GM23338 (cell line): ENCODE measurements around the gene TOMM6. TPM values are rescaled to one million over a fixed set of nuclear protein-coding genes. Genes with fewer than 3 reads are reported as not detected.

Experiments
- ATAC-seq: fragments of 200-7000 bp; cut with Tn5 transposase; 3 replicates; pipeline ENCODE4 v1.9.1; 2020
- DNase-seq: peaks from one replicate; pipeline ENCODE4 v3.0.0-alpha.2; 2015; ENCODE audit warnings: low spot score
- H2AFZ ChIP-seq: fragments of 200-600 bp; sonication (generic); 2 replicates; pipeline ENCODE4 v1.8.0; 2016; ENCODE audit warnings: antibody characterized with exemption, mild to moderate bottlenecking, moderate library complexity
- H3F3A ChIP-seq: fragments of 200-600 bp; sonication (generic); replicated peaks from 2 replicates; pipeline ENCODE4 v1.8.0; 2017; ENCODE audit warnings: antibody characterized with exemption, mixed run types, low read depth
- H3K27ac ChIP-seq: fragments of 200-600 bp; sonication (generic); 2 replicates; pipeline ENCODE4 v1.6.1; 2016; ENCODE audit warnings: low read depth
- H3K27me3 ChIP-seq: fragments of 200-600 bp; sonication (generic); 2 replicates; pipeline ENCODE4 v1.8.0; 2016; ENCODE audit warnings: mild to moderate bottlenecking, mixed run types, moderate library complexity; ENCODE audit not compliant: insufficient read depth
- H3K36me3 ChIP-seq: fragments of 200-600 bp; sonication (generic); 2 replicates; pipeline ENCODE4 v1.8.0; 2016; ENCODE audit warnings: mild to moderate bottlenecking; ENCODE audit not compliant: insufficient read depth
- H3K4me1 ChIP-seq: fragments of 200-600 bp; sonication (generic); 2 replicates; pipeline ENCODE4 v1.8.0; 2016; ENCODE audit warnings: mild to moderate bottlenecking, moderate library complexity; ENCODE audit not compliant: insufficient read depth
- H3K4me2 ChIP-seq: fragments of 200-600 bp; sonication (generic); 2 replicates; pipeline ENCODE4 v1.7.1; 2017; ENCODE audit warnings: mixed run types
- H3K4me3 ChIP-seq: fragments of 200-600 bp; sonication (generic); 2 replicates; pipeline ENCODE4 v1.6.1; 2016; ENCODE audit warnings: mixed run types
- H3K79me2 ChIP-seq: fragments of 200-600 bp; sonication (generic); replicated peaks from 2 replicates; pipeline ENCODE4 v1.8.0; 2017; ENCODE audit warnings: mild to moderate bottlenecking; ENCODE audit not compliant: insufficient read depth
- H3K9me2 ChIP-seq: fragments of 200-600 bp; sonication (generic); 2 replicates; pipeline ENCODE4 v1.8.0; 2017; ENCODE audit not compliant: insufficient read depth
- H4K20me1 ChIP-seq: fragments of 200-600 bp; sonication (generic); replicated peaks from 2 replicates; pipeline ENCODE4 v1.8.0; 2017; ENCODE audit warnings: mild to moderate bottlenecking; ENCODE audit not compliant: insufficient read depth
- H3K27ac Mint-ChIP-seq: 2 replicates; pipeline ENCODE4 v1.8.0; 2020; ENCODE audit warnings: inconsistent platforms, mild to moderate bottlenecking, moderate library complexity, mixed read lengths
- H3K27me3 Mint-ChIP-seq: 3 replicates; pipeline ENCODE4 v1.8.0; 2022; ENCODE audit warnings: low read depth, mild to moderate bottlenecking, moderate library complexity, mixed read lengths, inconsistent platforms; ENCODE audit not compliant: insufficient read depth, poor library complexity
- H3K36me3 Mint-ChIP-seq: 3 replicates; pipeline ENCODE4 v1.8.0; 2021; ENCODE audit warnings: low read depth, mild to moderate bottlenecking, inconsistent platforms, moderate library complexity, mixed read lengths
- H3K4me1 Mint-ChIP-seq: 3 replicates; pipeline ENCODE4 v1.8.0; 2020; ENCODE audit warnings: mild to moderate bottlenecking, inconsistent platforms, mixed read lengths
- H3K4me3 Mint-ChIP-seq: 3 replicates; pipeline ENCODE4 v1.8.0; 2021; ENCODE audit warnings: moderate library complexity, mild to moderate bottlenecking, inconsistent platforms, mixed read lengths
- H3K9me3 Mint-ChIP-seq: 3 replicates; pipeline ENCODE4 v1.8.0; 2020; ENCODE audit warnings: moderate library complexity, mild to moderate bottlenecking, inconsistent platforms, mixed read lengths
- CREB1 ChIP-seq: fragments of 250-450 bp; sonication (Bioruptor Pico); IDR thresholded peaks from 2 replicates; pipeline ENCODE4 v1.5.0; 2020; ENCODE audit warnings: low read depth, mild to moderate bottlenecking, moderate library complexity
- EZH2 ChIP-seq: fragments of 200-600 bp; sonication (generic); IDR thresholded peaks from one replicate; pipeline ENCODE4 v1.8.0; 2017; ENCODE audit warnings: antibody characterized with exemption, mild to moderate bottlenecking, low read depth; ENCODE audit not compliant: unreplicated experiment
- JUNB ChIP-seq: IDR thresholded peaks from one replicate; pipeline ENCODE4 v1.6.1; 2016; ENCODE audit warnings: antibody characterized with exemption; ENCODE audit not compliant: unreplicated experiment
- NANOG ChIP-seq: IDR thresholded peaks from 2 replicates; pipeline ENCODE4 v1.6.1; 2016; ENCODE audit warnings: antibody characterized with exemption, borderline replicate concordance
- POLR2AphosphoS5 ChIP-seq: IDR thresholded peaks from 2 replicates; pipeline ENCODE4 v1.6.1; 2016; ENCODE audit warnings: antibody characterized with exemption, low read depth
- ZNF114 ChIP-seq: fragments of 250-450 bp; sonication (Bioruptor Pico); IDR thresholded peaks from 2 replicates; pipeline ENCODE4 v1.5.0; 2020; ENCODE audit warnings: mild to moderate bottlenecking, moderate library complexity
- polyA plus RNA-seq: library from polyadenylated mRNA; unstranded; fragments of >200 nt; fragmentation: Nextera tagmentation; extraction: Ambion mirVana; gene quantifications from 2 replicates; pipeline ENCODE4 v1.2.1, GENCODE V29; 2016
- total RNA-seq: library from RNA; depleted of rRNA; stranded (reverse); fragments of >200 nt; shearing (Covaris generic); gene quantifications from 2 replicates; pipeline ENCODE4 v1.2.3, GENCODE V29; 2014
- TF ChIP-seq, protein P1 (sequence below), 2 experiments: fragments of 200-600 bp in 1 of 2; sonication (generic) in 1 of 2; conservative IDR thresholded peaks; 2 replicates each; pipeline versions ENCODE4 v1.5.1 to v1.6.1; 2016 to 2017; ENCODE audit warnings: antibody characterized with exemption in 2 of 2, low read depth in 2 of 2, mild to moderate bottlenecking in 2 of 2, moderate library complexity in 1 of 2
- TF ChIP-seq, protein P2 (sequence below): IDR thresholded peaks from 2 replicates; pipeline ENCODE4 v1.6.1; 2016; ENCODE audit warnings: antibody characterized with exemption
- TF ChIP-seq, protein P3 (sequence below): fragments of 250-450 bp; sonication (Bioruptor Pico); IDR thresholded peaks from 2 replicates; pipeline ENCODE4 v1.5.0; 2020; ENCODE audit warnings: mild to moderate bottlenecking, moderate library complexity
- TF ChIP-seq, protein P4 (sequence below): IDR thresholded peaks from one replicate; pipeline ENCODE4 v1.6.1; 2018; ENCODE audit warnings: antibody characterized with exemption; ENCODE audit not compliant: unreplicated experiment

Gene TOMM6
- total and polyA plus RNA-seq, 2 experiments from 2014 or later = 195 to 372 TPM

DNA sequence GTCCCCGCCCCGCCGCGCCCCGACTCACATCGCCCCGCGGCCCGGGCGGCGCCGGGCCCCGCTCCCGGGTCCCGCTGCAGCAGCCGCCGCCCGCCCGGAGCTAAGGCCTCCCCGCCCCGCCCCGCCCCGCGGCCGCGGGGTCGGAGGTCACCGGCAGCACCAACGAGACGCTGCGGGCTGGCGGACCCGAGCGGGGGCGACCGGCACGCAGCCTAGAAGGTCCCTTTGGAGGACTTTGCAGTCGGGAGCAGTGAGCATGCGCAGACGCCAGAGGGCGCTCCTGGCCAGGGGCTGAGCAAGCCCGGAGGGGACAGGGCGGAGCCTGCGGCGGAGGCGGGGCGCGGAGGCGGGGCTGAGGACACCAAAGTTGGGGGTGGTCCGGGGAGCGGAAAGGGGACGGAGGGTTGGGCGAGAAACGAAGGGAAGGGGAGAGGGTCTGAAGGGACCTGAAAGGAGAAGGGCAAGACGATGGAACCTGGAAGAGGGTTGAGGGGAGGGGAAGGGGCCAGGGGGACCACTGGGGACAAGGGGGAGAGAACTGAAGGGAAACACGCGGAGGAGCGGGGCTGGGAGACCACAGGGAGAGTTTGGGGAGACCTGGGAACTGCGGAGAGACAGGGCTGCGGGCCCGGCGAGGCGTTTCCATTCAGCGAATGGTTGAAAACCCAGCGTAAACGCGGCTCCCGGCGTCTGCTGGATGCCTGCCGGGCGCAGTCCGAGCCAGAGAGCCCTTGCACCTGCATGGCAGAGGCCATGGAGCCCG, 7.5 kb upstream of the TOMM6 start, which contains the start of gene FRS3:
Gene FRS3 (minus strand): TSS at position 113 of the 763 bp plus-strand sequence. CDS start 2,913 bp downstream, outside the sequence.
- H3K27me3 ChIP-seq = peaks cover 52% of the 10 kb centered on the region
- DNase-seq (peak; percentile 97), ATAC-seq (peak; percentile 79)
- H3K79me2 ChIP-seq = 0 out of 2 replicates have a peak, but pooled peaks cover 7% of the 10 kb centered on the region
- H3K27me3 Mint-ChIP-seq = peaks cover 47% of the 10 kb centered on the region
- H3K27ac ChIP-seq = no peak within 1 kb of the TSS
- peak within 1 kb of the TSS; percentile 87 for H3K4me3 ChIP-seq
- H3K36me3 ChIP-seq = no peaks in the 10 kb centered on the region
- H3F3A ChIP-seq = peaks cover 5% of the 10 kb centered on the region; the same call in 1 of the 2 replicates
- peak within 1 kb of the TSS; percentile 98 for H3K4me2 ChIP-seq
- peak within 1 kb of the TSS; percentile 96 for H2AFZ ChIP-seq
- H3K4me3 Mint-ChIP-seq = peak within 1 kb of the TSS; percentile 89
- H4K20me1 ChIP-seq = no peaks in the 10 kb centered on the region
- H3K4me1 ChIP-seq = peaks cover 23% of the 10 kb centered on the region
- H3K27ac Mint-ChIP-seq = peak within 1 kb of the TSS; percentile 52; the same call in 1 of the 2 replicates
- peaks cover 19% of the 10 kb centered on the region for H3K4me1 Mint-ChIP-seq
- H3K36me3 Mint-ChIP-seq = peaks cover 1% of the 10 kb centered on the region; the same call in 1 of the 3 replicates
- TF ChIP-seq, protein P1, sequence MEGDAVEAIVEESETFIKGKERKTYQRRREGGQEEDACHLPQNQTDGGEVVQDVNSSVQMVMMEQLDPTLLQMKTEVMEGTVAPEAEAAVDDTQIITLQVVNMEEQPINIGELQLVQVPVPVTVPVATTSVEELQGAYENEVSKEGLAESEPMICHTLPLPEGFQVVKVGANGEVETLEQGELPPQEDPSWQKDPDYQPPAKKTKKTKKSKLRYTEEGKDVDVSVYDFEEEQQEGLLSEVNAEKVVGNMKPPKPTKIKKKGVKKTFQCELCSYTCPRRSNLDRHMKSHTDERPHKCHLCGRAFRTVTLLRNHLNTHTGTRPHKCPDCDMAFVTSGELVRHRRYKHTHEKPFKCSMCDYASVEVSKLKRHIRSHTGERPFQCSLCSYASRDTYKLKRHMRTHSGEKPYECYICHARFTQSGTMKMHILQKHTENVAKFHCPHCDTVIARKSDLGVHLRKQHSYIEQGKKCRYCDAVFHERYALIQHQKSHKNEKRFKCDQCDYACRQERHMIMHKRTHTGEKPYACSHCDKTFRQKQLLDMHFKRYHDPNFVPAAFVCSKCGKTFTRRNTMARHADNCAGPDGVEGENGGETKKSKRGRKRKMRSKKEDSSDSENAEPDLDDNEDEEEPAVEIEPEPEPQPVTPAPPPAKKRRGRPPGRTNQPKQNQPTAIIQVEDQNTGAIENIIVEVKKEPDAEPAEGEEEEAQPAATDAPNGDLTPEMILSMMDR (conservative IDR thresholded peaks at IDR 0.05; ENCODE audit: low read depth in 2 of 2) = peak; percentile 83 to 100
- TF ChIP-seq EZH2 = no peak
- peak; percentile 71 for TF ChIP-seq POLR2AphosphoS5
- peak; percentile 67 for TF ChIP-seq CREB1 (CRISPR knock-in tag)
- TF ChIP-seq, protein P2, sequence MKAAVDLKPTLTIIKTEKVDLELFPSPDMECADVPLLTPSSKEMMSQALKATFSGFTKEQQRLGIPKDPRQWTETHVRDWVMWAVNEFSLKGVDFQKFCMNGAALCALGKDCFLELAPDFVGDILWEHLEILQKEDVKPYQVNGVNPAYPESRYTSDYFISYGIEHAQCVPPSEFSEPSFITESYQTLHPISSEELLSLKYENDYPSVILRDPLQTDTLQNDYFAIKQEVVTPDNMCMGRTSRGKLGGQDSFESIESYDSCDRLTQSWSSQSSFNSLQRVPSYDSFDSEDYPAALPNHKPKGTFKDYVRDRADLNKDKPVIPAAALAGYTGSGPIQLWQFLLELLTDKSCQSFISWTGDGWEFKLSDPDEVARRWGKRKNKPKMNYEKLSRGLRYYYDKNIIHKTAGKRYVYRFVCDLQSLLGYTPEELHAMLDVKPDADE = peak; percentile 70
- TF ChIP-seq ZNF114 (CRISPR knock-in tag) = no peak
- TF ChIP-seq JUNB = no peak
- TF ChIP-seq, protein P3, sequence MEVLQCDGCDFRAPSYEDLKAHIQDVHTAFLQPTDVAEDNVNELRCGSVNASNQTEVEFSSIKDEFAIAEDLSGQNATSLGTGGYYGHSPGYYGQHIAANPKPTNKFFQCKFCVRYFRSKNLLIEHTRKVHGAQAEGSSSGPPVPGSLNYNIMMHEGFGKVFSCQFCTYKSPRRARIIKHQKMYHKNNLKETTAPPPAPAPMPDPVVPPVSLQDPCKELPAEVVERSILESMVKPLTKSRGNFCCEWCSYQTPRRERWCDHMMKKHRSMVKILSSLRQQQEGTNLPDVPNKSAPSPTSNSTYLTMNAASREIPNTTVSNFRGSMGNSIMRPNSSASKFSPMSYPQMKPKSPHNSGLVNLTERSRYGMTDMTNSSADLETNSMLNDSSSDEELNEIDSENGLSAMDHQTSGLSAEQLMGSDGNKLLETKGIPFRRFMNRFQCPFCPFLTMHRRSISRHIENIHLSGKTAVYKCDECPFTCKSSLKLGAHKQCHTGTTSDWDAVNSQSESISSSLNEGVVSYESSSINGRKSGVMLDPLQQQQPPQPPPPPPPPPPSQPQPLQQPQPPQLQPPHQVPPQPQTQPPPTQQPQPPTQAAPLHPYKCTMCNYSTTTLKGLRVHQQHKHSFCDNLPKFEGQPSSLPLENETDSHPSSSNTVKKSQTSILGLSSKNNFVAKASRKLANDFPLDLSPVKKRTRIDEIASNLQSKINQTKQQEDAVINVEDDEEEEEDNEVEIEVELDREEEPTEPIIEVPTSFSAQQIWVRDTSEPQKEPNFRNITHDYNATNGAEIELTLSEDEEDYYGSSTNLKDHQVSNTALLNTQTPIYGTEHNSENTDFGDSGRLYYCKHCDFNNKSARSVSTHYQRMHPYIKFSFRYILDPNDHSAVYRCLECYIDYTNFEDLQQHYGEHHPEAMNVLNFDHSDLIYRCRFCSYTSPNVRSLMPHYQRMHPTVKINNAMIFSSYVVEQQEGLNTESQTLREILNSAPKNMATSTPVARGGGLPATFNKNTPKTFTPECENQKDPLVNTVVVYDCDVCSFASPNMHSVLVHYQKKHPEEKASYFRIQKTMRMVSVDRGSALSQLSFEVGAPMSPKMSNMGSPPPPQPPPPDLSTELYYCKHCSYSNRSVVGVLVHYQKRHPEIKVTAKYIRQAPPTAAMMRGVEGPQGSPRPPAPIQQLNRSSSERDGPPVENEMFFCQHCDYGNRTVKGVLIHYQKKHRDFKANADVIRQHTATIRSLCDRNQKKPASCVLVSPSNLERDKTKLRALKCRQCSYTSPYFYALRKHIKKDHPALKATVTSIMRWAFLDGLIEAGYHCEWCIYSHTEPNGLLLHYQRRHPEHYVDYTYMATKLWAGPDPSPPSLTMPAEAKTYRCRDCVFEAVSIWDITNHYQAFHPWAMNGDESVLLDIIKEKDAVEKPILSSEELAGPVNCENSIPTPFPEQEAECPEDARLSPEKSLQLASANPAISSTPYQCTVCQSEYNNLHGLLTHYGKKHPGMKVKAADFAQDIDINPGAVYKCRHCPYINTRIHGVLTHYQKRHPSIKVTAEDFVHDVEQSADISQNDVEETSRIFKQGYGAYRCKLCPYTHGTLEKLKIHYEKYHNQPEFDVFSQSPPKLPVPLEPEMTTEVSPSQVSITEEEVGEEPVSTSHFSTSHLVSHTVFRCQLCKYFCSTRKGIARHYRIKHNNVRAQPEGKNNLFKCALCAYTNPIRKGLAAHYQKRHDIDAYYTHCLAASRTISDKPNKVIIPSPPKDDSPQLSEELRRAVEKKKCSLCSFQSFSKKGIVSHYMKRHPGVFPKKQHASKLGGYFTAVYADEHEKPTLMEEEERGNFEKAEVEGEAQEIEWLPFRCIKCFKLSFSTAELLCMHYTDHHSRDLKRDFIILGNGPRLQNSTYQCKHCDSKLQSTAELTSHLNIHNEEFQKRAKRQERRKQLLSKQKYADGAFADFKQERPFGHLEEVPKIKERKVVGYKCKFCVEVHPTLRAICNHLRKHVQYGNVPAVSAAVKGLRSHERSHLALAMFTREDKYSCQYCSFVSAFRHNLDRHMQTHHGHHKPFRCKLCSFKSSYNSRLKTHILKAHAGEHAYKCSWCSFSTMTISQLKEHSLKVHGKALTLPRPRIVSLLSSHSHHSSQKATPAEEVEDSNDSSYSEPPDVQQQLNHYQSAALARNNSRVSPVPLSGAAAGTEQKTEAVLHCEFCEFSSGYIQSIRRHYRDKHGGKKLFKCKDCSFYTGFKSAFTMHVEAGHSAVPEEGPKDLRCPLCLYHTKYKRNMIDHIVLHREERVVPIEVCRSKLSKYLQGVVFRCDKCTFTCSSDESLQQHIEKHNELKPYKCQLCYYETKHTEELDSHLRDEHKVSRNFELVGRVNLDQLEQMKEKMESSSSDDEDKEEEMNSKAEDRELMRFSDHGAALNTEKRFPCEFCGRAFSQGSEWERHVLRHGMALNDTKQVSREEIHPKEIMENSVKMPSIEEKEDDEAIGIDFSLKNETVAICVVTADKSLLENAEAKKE (CRISPR knock-in tag) = no peak
- TF ChIP-seq NANOG = no peak
- TF ChIP-seq, protein P4, sequence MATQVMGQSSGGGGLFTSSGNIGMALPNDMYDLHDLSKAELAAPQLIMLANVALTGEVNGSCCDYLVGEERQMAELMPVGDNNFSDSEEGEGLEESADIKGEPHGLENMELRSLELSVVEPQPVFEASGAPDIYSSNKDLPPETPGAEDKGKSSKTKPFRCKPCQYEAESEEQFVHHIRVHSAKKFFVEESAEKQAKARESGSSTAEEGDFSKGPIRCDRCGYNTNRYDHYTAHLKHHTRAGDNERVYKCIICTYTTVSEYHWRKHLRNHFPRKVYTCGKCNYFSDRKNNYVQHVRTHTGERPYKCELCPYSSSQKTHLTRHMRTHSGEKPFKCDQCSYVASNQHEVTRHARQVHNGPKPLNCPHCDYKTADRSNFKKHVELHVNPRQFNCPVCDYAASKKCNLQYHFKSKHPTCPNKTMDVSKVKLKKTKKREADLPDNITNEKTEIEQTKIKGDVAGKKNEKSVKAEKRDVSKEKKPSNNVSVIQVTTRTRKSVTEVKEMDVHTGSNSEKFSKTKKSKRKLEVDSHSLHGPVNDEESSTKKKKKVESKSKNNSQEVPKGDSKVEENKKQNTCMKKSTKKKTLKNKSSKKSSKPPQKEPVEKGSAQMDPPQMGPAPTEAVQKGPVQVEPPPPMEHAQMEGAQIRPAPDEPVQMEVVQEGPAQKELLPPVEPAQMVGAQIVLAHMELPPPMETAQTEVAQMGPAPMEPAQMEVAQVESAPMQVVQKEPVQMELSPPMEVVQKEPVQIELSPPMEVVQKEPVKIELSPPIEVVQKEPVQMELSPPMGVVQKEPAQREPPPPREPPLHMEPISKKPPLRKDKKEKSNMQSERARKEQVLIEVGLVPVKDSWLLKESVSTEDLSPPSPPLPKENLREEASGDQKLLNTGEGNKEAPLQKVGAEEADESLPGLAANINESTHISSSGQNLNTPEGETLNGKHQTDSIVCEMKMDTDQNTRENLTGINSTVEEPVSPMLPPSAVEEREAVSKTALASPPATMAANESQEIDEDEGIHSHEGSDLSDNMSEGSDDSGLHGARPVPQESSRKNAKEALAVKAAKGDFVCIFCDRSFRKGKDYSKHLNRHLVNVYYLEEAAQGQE = peak; percentile 24
- no peaks in the 10 kb centered on the region for H3K9me3 Mint-ChIP-seq
- no peaks in the 10 kb centered on the region for H3K9me2 ChIP-seq
